ENCODE measurements around the gene MID2.
A peak's percentile ranks its signal among the peaks of the same experiment; 100 is the strongest.
"Not testable (repeated sequence)": the region's sequence is repeated elsewhere in the genome, so short reads cannot be mapped to it uniquely, and the experiment has no call there.

MID2 gene

GRCh38 chrX:107856289-107856688, 30.6 kb downstream of the MID2 start:
- no peaks in the 10 kb centered on the region for H3K36me3 ChIP-seq (ENCODE audit: insufficient read depth, low read length)
- H3K9me3 ChIP-seq (ENCODE audit: control insufficient read depth, insufficient read depth, low read length), result no peaks in the 10 kb centered on the region
- no peak overlapping the region for H3K9ac ChIP-seq (ENCODE audit: low read depth, low read length)
- peaks cover 9% of the 10 kb centered on the region for H3K4me1 ChIP-seq (ENCODE audit: insufficient read depth, low read length)

DNA sequence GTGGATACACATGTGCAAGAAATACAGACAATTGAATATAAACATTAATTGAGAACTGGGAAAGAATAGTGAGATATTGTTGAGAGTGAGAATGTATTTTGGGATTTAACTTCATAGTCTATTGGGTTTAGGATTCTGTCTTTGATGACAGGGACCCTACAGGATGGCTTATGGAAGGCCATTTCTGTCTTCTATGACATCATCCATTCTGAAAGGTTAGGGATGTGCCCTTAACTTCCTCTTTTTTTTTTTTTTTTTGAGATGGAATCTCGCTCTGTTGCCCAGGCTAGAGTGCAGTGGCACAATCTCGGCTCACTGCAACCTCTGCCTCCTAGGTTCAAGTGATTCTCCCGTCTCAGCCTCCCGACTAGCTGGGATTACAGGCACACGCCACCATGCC, 31.4 kb downstream of the MID2 start:
- H3K36me3 ChIP-seq (ENCODE audit: insufficient read depth, low read length); H3K9ac ChIP-seq (ENCODE audit: low read depth, low read length); H3K4me1 ChIP-seq (ENCODE audit: insufficient read depth, low read length); H3K9me3 ChIP-seq (ENCODE audit: control insufficient read depth, insufficient read depth, low read length): not testable (repeated sequence)

DNA sequence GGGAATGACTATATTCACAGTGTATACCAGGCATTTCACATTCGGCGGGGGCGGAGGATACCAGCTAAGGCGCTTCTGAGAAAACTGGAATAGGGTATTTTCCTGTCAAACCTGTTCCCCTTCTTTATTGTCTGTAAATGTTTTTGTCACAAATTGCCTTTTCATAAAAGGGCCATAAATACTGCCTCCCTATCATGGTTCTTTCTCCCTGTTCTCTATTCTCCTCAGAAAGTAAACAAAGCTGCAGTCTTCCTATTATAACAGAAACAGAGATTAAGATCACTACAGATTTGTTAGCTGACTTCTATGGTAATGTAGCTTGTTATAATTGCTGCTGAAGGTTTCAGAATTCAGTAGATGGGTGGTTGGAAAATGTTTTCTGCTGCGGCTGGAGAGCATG, 32.2 kb downstream of the MID2 start:
- Histone ChIP-seq H3K9me3 (ENCODE audit: control insufficient read depth, insufficient read depth, low read length) (no peaks in the 10 kb centered on the region), H3K4me1 (ENCODE audit: insufficient read depth, low read length) (peaks cover 2% of the 10 kb centered on the region), H3K36me3 (ENCODE audit: insufficient read depth, low read length) (no peaks in the 10 kb centered on the region), H3K9ac (ENCODE audit: low read depth, low read length) (no peak overlapping the region)

GRCh38 chrX:107861056-107861455, 35.4 kb downstream of the MID2 start:
- H3K9ac ChIP-seq (ENCODE audit: low read depth, low read length), result no peak overlapping the region
- no peaks in the 10 kb centered on the region for H3K36me3 ChIP-seq (ENCODE audit: insufficient read depth, low read length)
- H3K9me3 ChIP-seq (ENCODE audit: control insufficient read depth, insufficient read depth, low read length), result no peaks in the 10 kb centered on the region
- H3K4me1 ChIP-seq (ENCODE audit: insufficient read depth, low read length), result no peaks in the 10 kb centered on the region; the same call in 1 of the 2 replicates

DNA sequence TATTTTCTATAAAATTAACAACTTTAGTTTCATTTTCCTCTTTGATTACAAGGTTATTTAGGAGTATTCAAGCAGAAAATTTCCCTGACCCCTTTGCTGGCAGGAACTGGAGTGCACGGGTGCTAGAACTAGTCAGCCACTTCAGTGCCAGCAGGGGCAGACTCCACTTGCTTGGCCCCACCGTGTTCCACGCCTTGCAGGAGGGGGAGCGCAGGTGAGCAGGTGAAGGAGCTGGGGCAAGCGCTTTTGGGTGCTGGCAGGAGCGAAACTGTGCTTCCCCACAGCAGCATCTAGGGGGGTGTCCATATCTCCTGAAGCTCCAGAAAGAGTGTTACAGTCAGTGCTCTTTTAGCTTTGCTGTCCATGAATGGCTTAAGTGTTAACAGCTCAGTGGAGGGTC, 45.5 kb downstream of the MID2 start:
- Histone ChIP-seq H3K9ac (ENCODE audit: low read depth, low read length) (no peak overlapping the region), H3K4me1 (ENCODE audit: insufficient read depth, low read length) (no peaks in the 10 kb centered on the region)

DNA sequence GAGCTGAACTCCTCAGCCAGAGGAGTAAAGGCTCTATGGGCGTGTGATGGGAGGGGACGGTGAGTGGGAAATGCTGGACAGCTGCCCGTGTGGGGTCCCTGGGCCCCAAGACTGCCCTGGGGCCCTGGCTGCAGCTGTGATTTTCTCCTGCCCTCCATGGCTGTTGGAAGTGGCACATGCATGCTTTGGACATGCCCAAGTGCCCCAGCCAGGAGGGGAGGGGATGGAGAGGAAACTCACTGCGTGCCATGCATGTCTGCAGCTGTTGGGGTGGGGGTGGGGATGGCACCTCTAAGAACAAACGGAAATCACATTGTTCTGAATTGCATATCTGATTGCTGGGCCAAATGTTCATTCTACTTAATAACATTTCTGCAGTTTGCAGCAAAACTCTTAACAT, 52.4 kb downstream of the MID2 start:
- Histone ChIP-seq H3K9me3 (ENCODE audit: control insufficient read depth, insufficient read depth, low read length) (no peaks in the 10 kb centered on the region), H3K9ac (ENCODE audit: low read depth, low read length) (no peak overlapping the region), H3K36me3 (ENCODE audit: insufficient read depth, low read length) (no peaks in the 10 kb centered on the region), H3K4me1 (ENCODE audit: insufficient read depth, low read length) (no peaks in the 10 kb centered on the region)

More for the DNA sequence above, 45.5 kb downstream of the MID2 start:
- Histone ChIP-seq H3K9me3 (ENCODE audit: control insufficient read depth, insufficient read depth, low read length) (peaks cover 4% of the 10 kb centered on the region; the same call in 1 of the 2 replicates), H3K36me3 (ENCODE audit: insufficient read depth, low read length) (no peaks in the 10 kb centered on the region)

GRCh38 chrX:107880054-107880610, 54.5 kb downstream of the MID2 start:
- Histone ChIP-seq H3K36me3 (ENCODE audit: insufficient read depth, low read length) (no peaks in the 10 kb centered on the region), H3K4me1 (ENCODE audit: insufficient read depth, low read length) (no peaks in the 10 kb centered on the region), H3K9ac (ENCODE audit: low read depth, low read length) (no peak overlapping the region), H3K9me3 (ENCODE audit: control insufficient read depth, insufficient read depth, low read length) (no peaks in the 10 kb centered on the region)

- Histone ChIP-seq H3K9ac (ENCODE audit: low read depth, low read length) (no peak overlapping the region), H3K9me3 (ENCODE audit: control insufficient read depth, insufficient read depth, low read length) (peaks cover 10% of the 10 kb centered on the region; the same call in 1 of the 2 replicates), H3K36me3 (ENCODE audit: insufficient read depth, low read length) (no peaks in the 10 kb centered on the region), H3K4me1 (ENCODE audit: insufficient read depth, low read length) (peaks cover 4% of the 10 kb centered on the region; the same call in 1 of the 2 replicates)
These were observed 68.4 kb downstream of the MID2 start for GRCh38 chrX:107894038-107894437.

- H3K9ac ChIP-seq (ENCODE audit: low read depth, low read length), result no peak overlapping the region
- peaks cover 24% of the 10 kb centered on the region; the same call in 1 of the 2 replicates for H3K4me1 ChIP-seq (ENCODE audit: insufficient read depth, low read length)
- no peaks in the 10 kb centered on the region for H3K9me3 ChIP-seq (ENCODE audit: control insufficient read depth, insufficient read depth, low read length)
- H3K36me3 ChIP-seq (ENCODE audit: insufficient read depth, low read length), result no peaks in the 10 kb centered on the region
These were observed 77.1 kb downstream of the MID2 start for GRCh38 chrX:107902721-107903120.

DNA sequence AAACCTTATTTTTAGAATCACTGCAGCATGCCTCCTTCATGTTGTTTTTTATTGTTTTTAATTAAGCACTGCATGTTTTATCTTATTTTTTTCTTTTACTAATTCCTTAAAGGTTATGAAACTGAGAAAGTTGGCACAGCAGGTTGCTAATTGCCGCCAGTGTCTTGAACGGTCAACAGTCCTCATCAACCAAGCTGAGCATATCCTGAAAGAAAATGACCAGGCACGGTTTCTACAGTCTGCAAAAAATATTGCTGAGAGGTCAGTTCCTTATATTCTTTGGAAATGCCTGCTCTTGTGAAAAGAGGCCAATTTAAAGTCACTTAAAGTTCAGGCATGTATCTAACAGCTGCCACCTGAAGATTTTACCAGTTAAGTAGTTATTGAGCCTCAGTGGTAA, 79.7 kb downstream of the MID2 start:
- no peaks in the 10 kb centered on the region for H3K9me3 ChIP-seq (ENCODE audit: control insufficient read depth, insufficient read depth, low read length)
- no peak overlapping the region for H3K9ac ChIP-seq (ENCODE audit: low read depth, low read length)
- peaks cover 7% of the 10 kb centered on the region; the same call in 1 of the 2 replicates for H3K4me1 ChIP-seq (ENCODE audit: insufficient read depth, low read length)
- no peaks in the 10 kb centered on the region for H3K36me3 ChIP-seq (ENCODE audit: insufficient read depth, low read length)

DNA sequence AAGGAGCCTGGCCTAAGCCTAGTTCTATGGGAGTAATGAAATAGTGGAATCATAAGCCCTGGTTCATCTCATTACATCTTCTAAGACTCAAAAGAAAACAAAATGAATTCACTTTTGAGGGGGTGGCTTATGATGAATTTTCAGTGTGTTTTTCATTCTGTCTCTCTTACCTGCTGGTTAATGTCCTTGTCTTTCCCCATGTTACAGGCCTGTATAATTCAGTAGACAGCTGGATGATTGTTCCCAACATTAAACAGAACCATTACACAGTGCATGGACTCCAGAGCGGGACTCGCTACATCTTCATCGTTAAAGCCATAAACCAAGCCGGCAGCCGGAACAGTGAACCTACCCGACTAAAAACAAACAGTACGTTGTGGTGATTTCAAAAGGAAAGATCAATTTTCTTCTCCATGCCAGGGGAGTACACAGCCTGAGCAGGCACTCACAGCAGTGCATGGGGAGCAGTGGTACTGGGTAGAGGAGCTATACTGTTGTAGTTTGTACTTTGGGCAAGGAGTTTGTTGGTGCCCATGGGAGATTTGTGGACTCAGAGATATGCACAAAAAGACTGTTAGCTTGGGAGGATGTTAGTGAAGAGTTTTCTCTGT, 98.6 kb downstream of the MID2 start:
- H3K9ac ChIP-seq (ENCODE audit: low read depth, low read length), result no peak overlapping the region
- peaks cover 11% of the 10 kb centered on the region for H3K4me1 ChIP-seq (ENCODE audit: insufficient read depth, low read length)
- H3K9me3 ChIP-seq (ENCODE audit: control insufficient read depth, insufficient read depth, low read length), result no peaks in the 10 kb centered on the region
- 0 out of 2 replicates have a peak, but pooled peaks cover 2% of the 10 kb centered on the region for H3K36me3 ChIP-seq (ENCODE audit: insufficient read depth, low read length)

DNA sequence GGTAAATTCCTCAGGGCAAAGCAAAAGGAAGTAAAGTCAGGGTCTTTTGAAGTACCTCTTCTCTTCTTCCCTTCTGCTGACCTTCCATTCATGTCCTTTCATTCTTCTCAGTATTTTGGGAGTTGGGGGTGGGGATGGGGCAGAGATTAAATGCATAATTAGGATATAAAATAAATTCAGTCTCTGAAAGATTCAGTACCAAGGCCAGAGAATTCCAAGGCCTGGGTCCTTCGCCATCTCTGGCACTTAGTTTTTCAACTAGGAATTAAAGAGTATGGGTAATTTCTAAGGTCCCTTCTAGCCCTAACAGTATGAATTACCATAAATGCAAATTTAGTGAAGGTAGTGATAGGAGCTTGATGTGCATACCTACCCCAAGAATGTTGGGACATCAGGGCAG, 108.6 kb downstream of the MID2 start:
- 0 out of 2 replicates have a peak, but pooled peaks cover under 1% of the 10 kb centered on the region for H3K36me3 ChIP-seq (ENCODE audit: insufficient read depth, low read length)
- H3K9me3 ChIP-seq (ENCODE audit: control insufficient read depth, insufficient read depth, low read length), result no peaks in the 10 kb centered on the region
- H3K4me1 ChIP-seq (ENCODE audit: insufficient read depth, low read length), result peaks cover 10% of the 10 kb centered on the region

GRCh38 chrX:107935200-107935599, 109.5 kb downstream of the MID2 start:
- H3K4me1 ChIP-seq (ENCODE audit: insufficient read depth, low read length), result peaks cover 10% of the 10 kb centered on the region
- H3K36me3 ChIP-seq (ENCODE audit: insufficient read depth, low read length), result 0 out of 2 replicates have a peak, but pooled peaks cover 7% of the 10 kb centered on the region
- no peaks in the 10 kb centered on the region for H3K9me3 ChIP-seq (ENCODE audit: control insufficient read depth, insufficient read depth, low read length)
- peak overlapping the region; percentile 96 for H3K9ac ChIP-seq (ENCODE audit: low read depth, low read length)

More for the DNA sequence above, 108.6 kb downstream of the MID2 start:
- no peak overlapping the region for H3K9ac ChIP-seq (ENCODE audit: low read depth, low read length)

DNA sequence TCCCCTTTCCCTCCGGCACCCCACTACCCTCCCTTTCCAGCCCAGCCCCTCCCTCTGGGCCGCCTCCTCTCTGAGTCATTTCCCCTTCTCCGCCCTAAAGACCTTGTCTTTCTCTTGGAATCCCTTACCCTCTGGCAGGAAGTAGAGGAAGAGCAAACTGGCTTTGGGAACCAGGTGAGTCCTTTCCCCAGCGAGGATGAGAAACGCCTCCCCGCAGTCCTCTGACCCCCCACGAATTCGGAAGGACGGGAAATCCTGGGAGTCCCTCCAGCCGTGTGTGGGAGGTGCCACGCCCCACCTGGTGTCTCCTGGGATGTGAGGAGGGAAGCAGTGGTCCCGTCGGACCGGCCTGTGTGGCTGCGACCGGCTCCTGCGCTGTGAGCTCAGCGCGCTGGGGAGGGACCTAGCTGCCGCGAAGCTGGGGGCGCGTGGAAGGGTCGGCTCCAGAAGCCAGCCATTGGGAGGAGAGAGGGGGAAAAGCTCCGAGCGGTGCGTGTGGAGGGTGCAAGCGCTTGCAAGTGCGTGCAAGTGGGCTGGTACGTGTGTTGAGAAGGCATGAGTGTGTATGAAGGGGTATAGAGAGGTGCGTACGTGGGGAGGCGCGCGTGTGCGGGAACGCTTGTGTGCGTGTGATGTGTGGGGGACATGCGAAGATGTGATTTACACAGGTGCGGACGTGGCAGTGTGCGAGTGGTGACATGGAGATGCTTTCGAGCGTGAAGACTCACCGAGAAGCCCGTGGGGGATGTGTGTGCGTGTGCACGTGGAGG, 110.2 kb downstream of the MID2 start:
- Histone ChIP-seq H3K4me1 (ENCODE audit: insufficient read depth, low read length) (peaks cover 10% of the 10 kb centered on the region), H3K9ac (ENCODE audit: low read depth, low read length) (peak overlapping the region; percentile 96), H3K9me3 (ENCODE audit: control insufficient read depth, insufficient read depth, low read length) (no peaks in the 10 kb centered on the region), H3K36me3 (ENCODE audit: insufficient read depth, low read length) (0 out of 2 replicates have a peak, but pooled peaks cover 7% of the 10 kb centered on the region)

- Histone ChIP-seq H3K36me3 (ENCODE audit: insufficient read depth, low read length) (0 out of 2 replicates have a peak, but pooled peaks cover 7% of the 10 kb centered on the region), H3K9ac (ENCODE audit: low read depth, low read length) (peak overlapping the region; percentile 96), H3K9me3 (ENCODE audit: control insufficient read depth, insufficient read depth, low read length) (no peaks in the 10 kb centered on the region), H3K4me1 (ENCODE audit: insufficient read depth, low read length) (peaks cover 10% of the 10 kb centered on the region)
These were observed 110.7 kb downstream of the MID2 start for GRCh38 chrX:107936434-107936730.

Data from ES-I3 (cell line).